ENCODE results near the gene LYSMD2. TPM values are rescaled to one million over a fixed set of nuclear protein-coding genes. Genes with fewer than 3 reads are reported as not detected.

The LYSMD2 gene
- total and polyA plus RNA-seq, 9 of the 15 experiments (the other 6 are each of a cell fraction or from before 2014, with no cell fraction given): 4.3 to 30.3 (median 9.8) TPM

GRCh38 chr15:51782357-51782896, 45.0 kb upstream of the LYSMD2 start (continued):
- TF ChIP-seq CBX3 (IDR thresholded peaks at IDR 0.05; ENCODE audit: borderline replicate concordance in 1 of 2, low read length in 2 of 2): peak in 1 of 2 experiments; percentile 93; a peak in 2 of 3 replicates
- no peak for TF ChIP-seq ZNF274 (IDR thresholded peaks at IDR 0.05; ENCODE audit: borderline replicate concordance, low read depth, low read length)
- TF ChIP-seq ZNF431 (CRISPR knock-in tag; IDR thresholded peaks at IDR 0.05): no peak
- peak; percentile 24; the same call in 1 of the 2 replicates for TF ChIP-seq STAG1 (CRISPR knock-in tag; IDR thresholded peaks at IDR 0.05; ENCODE audit: borderline replicate concordance)
- TF ChIP-seq RAD21 (CRISPR knock-in tag; conservative IDR thresholded peaks at IDR 0.05 in 1 of 2, IDR thresholded peaks at IDR 0.05 in 1 of 2): peak; percentile 39 to 79; a peak in 3 of 4 replicates
- no peak for TF ChIP-seq KAT2B (IDR thresholded peaks at IDR 0.05; ENCODE audit: low read depth, low read length)

- 33% methylated on average over 2 of the region's 2 CpGs for WGBS (ENCODE audit: insufficient coverage, low coverage, missing lambda C conversion rate)
- Histone ChIP-seq H3K4me2 (ENCODE audit: insufficient read depth, low read length) (no peak overlapping the region), H3K79me2 (ENCODE audit: control insufficient read depth, insufficient read depth, low read length) (no peaks in the 10 kb centered on the region), H2AFZ (ENCODE audit: low read depth, low read length) (no peak overlapping the region), H3K4me1 (replicated peaks in 1 of 2; ENCODE audit: control insufficient read depth in 2 of 2, insufficient read depth in 2 of 2, low read length in 2 of 2) (peaks cover 0 to 2% of the 10 kb centered on the region in 2 experiments; a peak in 1 of 5 replicates), H3K9me1 (ENCODE audit: control insufficient read depth, insufficient read depth, low read length) (no peaks in the 10 kb centered on the region), H3K4me3 (no peak overlapping the region), H3K27ac (ENCODE audit: extremely low read depth, low read depth, low read length) (no peak overlapping the region), H3K9ac (ENCODE audit: insufficient read depth in 1 of 2, low read depth in 2 of 2, low read length in 2 of 2) (no peak overlapping the region), H3K9me3 (replicated peaks; ENCODE audit: control insufficient read depth, insufficient read depth, low read depth, low read length) (peaks cover 3% of the 10 kb centered on the region; the same call in 1 of the 2 replicates), H3K36me3 (ENCODE audit: control insufficient read depth, insufficient read depth, low read length) (peaks cover 8% of the 10 kb centered on the region; the same call in 2 of the 3 replicates), H4K20me1 (replicated peaks; ENCODE audit: control insufficient read depth, insufficient read depth, low read length) (no peaks in the 10 kb centered on the region), H3K27me3 (ENCODE audit: control insufficient read depth in 2 of 2, insufficient read depth in 2 of 2, low read length in 2 of 2) (no peaks in the 10 kb centered on the region)
- ChIA-PET CTCF (ENCODE audit: low intra/inter-chr PET ratio) (interaction anchor here (1.1 kb wide), 1 partner anchor 129 kb away, joined by 3 read pairs; no protein-coding TSS in a partner anchor), POLR2A (no interaction called here)
- in situ Hi-C loops (cut with MboI) (no loop called here), intact Hi-C loops (cut with micrococcal nuclease) (loop anchor here (5.0 to 10.0 kb wide), 2 partner anchors 293 to 446 kb away; no protein-coding TSS in a partner anchor)
- BruUV-seq (replicated peaks): no TSS peak
- no peak for DNase-seq (ENCODE audit: extremely low read depth in 1 of 4, low spot score in 3 of 4)
- no peak for ATAC-seq
- FAIRE-seq: no peak
- TF ChIP-seq KAT7 (CRISPR knock-in tag; IDR thresholded peaks at IDR 0.05; ENCODE audit: borderline replicate concordance) (no peak), THRB (CRISPR knock-in tag; conservative IDR thresholded peaks at IDR 0.05) (no peak), RBM15 (IDR thresholded peaks at IDR 0.05; ENCODE audit: insufficient read depth, low read length) (no peak), MLLT1 (IDR thresholded peaks at IDR 0.05) (no peak), U2AF1 (optimal IDR thresholded peaks at IDR 0.05; ENCODE audit: low read depth, low read length) (no peak), JUND (IDR thresholded peaks at IDR 0.05; ENCODE audit: borderline replicate concordance, low read depth, low read length) (no peak), JUND (tag; IDR thresholded peaks at IDR 0.05; ENCODE audit: borderline replicate concordance, low read depth, low read length) (no peak)
These were observed 44.1 kb upstream of the LYSMD2 start for GRCh38 chr15:51781506-51781905.

Measured in K562 (cell line).